Activated T-cell treated with anti-CD3 and anti-CD28 coated beads, Interleukin-2, amount 50 U/mL, for 48 hours (primary cell): ENCODE data around the gene NR2F6.

ENCODE experiments used
- DNase-seq, 2 experiments: peaks; one replicate each; pipeline ENCODE4 v3.0.0-alpha.2; 2020

NR2F6 gene

DNA sequence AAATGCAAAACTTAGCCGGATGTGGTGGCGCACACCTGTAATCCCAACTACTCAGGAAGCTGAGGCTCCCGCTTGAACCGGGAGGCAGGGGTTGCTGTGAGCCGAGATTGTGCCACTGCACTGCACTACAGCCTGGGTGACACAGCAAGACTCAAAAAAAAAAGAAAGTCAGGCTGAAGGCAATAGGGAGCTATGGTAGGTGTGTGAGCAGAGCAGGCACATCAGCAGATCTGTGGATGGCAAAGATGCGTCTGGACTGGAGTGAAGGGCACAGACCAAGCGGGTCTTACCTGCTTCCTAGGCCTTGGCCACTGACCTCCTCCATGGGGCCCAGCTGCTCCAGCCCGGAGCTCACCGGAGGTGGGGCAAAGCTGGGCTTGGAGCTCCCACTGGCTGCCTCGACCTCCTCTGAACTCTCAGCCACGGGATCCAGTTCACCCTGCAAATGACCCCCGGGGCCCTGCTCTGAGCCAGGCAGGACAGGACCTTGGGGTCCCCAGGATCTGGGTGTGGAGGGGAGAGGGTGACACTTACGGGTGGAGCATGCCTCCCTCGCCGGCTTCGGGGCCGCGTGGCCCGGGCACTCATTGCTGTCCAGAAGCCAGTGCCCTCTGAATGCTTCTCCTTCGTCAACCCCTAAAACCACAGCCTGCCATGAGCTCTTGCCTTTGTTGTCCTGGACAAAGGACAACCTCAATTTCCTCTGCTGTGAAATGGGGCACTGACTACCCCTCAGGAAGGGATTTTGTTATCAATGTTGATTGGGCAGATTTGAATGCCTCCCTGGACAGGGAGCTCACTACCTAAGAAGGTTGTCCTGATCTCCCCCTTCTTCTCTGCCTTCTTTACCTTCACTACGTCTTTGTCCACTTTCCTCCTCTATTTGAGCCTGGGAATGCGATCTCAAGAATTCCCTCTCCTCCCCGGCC lies 18.3 kb upstream of the NR2F6 start:
- no peak for DNase-seq

DNA sequence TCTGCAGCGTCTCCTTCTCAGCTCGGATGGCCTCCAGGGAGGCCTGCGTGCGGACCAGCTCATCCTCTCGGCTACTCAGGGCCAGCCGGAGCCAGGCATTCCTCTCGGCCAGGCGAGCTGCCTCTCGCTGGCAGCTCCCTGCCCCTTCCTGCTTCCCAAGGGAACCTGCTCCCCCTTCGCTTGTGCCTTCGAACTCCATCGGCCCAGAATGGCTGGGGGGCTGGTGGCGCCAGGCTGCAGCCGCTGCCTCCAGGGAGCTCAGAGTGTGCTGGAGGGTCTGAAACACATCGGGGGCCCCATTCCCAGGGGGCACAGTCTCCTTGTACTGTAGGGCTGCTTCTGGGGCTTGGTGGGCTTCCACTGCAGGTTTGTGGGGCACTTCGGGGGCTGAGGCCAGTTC lies 16.8 kb upstream of the NR2F6 start:
- DNase-seq: no peak

- peak; percentile 94 to 95 for DNase-seq
Measured at GRCh38 chr19:17260842-17261325, 15.2 kb upstream of the NR2F6 start.

DNA sequence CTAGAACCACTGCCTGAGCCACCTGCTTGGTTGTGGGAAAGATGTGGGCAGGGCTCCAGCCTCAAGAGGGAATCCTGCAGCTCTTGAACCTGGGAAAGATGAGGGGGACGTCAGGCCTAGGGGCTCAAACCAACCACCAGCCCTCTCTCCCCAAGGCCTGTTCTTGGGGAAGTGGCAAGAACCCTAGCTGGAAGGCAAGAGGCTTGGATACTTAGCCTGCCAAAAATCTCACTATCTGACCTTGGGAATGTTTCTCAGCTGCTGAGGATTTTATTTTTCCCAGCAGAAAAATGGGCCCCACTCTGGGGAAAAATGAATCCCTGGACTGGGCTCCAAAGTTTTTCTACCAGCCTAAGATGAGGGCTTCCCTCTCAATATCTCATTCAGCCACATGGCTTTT lies 14.2 kb upstream of the NR2F6 start:
- DNase-seq: no peak

DNA sequence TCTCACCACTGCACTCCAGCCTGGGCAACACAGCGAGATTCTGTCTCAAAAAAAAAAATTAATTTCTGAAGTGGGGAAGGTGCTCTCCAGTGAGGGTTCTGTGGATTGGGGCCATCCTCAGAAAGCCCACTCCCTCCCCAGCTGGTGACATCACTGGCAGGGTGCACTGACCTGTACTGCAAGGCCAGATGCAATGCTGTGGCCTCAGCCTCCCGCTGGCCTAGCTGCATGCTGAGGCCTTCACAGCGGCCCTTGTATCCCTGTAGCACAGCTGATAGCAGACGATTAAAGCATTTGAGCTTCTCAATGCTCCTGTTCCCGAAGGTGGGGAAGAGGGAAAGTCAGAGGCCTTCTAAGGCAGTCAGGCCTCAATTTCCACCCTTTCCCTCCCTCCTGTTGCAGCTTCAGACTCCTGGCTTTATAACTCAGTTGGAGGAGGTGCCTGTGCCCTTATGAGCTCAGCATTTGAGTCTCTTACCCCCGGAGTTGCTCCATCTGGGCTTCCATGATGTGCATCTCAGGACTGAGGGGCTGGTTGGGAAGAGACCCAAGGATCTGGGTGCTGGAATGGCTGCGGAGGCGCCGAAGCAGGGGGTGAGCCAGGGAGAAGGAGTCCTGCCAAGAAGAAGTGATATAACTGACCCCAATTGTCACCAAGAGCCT lies 13.5 kb upstream of the NR2F6 start:
- no peak for DNase-seq

DNA sequence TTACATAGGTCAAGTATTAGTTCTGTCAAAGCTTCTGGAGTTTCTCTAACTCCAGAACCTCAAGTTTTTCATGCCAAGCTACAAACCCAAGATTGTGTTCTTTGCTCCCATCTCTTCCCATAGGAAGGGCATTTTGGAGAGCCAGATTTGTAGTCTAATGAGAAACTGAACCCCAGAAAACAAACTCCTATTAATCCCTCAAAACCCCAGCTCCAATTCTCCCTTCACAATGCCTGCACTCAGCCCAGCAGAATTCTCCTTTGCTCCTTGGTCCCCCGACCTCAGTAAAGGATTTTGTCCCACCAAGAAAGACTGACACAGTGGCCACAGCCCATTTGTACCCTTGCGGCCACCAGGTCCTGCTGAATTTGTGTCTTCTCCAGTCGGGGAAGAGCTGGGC lies 10.4 kb upstream of the NR2F6 start:
- DNase-seq: no peak

GRCh38 chr19:17255150-17255621 lies 9.5 kb upstream of the NR2F6 start:
- DNase-seq: no peak

DNA sequence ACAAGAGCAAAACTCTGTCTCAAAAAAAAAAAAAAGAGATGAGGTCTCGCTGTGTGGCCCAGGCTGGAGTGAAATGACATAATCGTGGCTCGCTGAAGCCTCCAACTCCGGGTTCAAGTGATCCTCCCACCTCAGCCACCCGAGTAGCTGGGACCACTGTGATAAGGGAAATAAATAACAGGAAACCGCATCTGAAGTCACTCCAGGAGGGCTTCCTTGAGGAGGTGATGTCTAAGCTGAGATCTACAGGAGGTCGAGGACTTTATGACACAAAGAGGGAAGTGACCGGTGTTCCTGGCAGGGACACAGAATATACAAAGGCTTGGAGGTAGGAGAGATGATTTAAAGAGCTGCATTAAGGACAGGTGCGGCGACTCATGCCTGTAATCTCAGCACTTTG lies 8.9 kb upstream of the NR2F6 start:
- DNase-seq: no peak

DNA sequence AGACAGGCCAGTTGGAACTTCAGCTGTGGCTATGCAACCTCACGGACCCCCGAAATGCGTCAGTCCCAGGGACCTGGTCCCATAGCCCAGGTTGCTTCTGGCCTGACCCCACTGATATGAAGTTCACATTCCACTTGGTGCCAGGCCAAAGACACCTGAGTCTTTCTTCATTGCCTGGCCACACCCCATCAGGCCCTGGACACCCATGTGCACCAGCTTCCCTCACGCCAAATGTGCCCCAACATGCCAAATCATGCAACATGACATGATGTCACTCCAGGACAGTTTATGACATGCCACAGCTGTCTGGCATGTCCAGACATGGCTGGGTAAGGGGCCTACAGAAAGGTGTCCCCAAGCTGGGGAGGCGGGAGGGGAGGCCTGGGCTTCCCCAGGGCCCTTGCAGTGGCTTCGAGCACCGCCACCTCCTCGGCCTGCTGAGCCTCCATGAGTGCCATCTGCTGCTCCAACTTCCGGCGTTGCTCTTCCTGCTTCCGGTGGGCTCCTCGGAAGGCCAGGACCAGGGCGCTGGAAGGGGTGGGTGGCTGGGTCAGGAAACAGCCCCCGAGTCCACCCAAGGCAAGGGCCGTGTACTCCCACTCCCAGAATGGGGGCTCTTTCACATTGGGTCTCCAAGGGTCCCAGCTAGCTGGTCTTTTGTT lies 4.3 kb upstream of the NR2F6 start:
- DNase-seq: no peak

- DNase-seq: no peak
Measured at GRCh38 chr19:17248011-17248776, 2.5 kb upstream of the NR2F6 start.

- no peak for DNase-seq
Measured at GRCh38 chr19:17246681-17247425, 1.1 kb upstream of the NR2F6 start.

GRCh38 chr19:17244618-17245534 lies 843 bp downstream of the NR2F6 start:
- DNase-seq: no peak

DNA sequence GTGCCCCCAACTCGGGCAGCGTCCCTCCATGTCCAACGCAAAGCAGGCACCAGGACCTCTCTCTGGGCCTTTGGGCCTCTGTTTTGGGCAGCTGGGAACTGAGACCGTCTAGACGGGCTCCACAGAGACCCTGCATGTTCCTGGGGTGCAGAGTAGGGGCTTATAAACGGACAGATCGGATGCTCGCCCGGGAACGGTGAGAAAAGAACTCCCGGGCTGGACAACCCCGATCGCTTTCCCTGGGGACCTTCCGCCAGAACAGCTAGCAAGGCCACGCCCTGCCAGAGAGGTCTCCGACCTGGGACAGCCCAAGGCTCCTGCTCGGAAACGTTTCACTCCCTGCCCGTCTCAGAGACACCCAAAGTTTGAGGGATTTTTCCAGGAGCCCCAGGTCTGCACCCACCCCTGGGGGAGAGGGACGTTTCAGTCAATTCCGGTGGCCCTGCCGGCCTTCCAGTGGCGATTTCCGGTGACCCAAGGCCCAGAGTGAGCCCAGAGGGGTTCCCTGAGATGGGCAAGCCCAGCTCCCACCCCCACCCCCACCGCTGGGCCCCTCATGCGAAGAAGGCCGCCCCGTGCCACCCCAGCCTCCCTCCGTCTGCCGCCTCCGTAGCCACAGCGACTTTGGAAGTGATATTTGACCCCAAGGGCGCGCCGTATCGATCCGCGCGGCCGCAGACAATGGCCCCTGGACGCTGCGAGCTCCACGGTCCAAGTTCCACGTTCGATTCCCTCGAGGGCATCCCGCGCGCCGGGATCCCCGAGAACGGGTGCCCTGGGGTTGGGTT lies 1.7 kb downstream of the NR2F6 start:
- DNase-seq: no peak

DNA sequence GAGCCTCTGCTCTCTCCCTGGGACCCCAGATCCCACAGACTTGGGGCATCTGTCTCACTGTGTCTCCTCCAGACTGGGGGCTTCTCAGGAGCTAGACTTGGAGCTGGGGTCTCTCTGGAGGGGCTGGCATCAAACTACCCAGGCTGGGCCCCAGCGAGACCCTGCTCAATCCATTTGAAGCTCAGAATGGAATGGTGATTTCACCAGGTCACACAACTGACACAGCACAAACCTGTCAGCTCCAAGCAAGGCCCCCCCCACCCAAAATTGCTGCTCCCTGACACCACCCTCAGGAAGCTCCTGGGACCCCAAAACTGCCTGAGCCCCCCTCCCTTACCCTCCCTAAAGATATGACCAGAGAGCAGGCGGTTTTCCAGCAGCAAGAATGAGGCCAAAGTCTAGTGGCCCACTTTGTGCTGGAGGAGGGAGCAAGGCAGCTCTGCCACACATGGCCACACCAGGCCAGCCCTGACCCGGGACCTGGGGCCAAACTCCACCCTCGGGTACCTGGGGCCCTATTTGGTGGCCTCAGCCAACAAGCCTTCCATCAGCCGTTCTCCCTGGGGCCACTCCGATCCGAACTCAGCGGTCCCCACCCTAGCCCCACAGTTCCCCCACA lies 2.4 kb downstream of the NR2F6 start:
- DNase-seq: no peak

DNA sequence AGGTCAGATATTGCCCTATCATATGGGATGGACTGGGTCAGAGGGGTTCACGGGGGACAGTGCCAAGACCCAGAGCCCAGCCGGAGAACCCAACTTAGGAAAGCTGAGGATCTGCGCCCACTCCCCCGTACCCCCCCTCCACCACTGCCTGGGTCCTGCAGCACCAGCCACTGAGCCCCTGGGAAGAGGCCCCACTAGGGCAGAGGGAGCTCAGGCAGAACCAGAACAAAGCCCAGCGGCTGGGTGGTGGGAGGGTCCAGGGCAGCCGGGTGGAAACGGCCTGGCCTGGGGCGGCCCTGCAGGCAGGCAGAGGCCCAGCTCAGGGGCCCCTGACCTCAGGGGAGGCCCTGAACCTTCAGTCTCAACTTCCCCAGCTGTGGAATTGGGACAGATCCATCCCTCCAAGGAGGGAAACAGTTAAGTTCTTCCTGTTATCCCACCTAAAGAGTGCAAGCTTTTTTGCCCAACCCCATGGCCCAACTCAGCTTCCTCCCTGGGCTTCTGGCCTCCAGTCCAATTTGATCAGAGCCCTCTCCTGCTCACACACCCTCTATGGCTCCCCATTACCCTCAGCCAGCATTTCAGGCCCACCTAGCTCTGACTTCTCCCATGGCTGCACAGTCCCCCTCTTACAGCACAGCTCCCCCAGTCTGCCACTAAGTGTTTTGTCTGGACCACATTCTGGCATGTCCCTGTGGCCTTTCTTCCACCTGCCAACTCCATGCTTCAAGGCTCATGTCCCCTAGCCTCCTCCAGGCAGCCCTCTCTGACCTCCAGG lies 3.1 kb downstream of the NR2F6 start:
- no peak for DNase-seq

DNA sequence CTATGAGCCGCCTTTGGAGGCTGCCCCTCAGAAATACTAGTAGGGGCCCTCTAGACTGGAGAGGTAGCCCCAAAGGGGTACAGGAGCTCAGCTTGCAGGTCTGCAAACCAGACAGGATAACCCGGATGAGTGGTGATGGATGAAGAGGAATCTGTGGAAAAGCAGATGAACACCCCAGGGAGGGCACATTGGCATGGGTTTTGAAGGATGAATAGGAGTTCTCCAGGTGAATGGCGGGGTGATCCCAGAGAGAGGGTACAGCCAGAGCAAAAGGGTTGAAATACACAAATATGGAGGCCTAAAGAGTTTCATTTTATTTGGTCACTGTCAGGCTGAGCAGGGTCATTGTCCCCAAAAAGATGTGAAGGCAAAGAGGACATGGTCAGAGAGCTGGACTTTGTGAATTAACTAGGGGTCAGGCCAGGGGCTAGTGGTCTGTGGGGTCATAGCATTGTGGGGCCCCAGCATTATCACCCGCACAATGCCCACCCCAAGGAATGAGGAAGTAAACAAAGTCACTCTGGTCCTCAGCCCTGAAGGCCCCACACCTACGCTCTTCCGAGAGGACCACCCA lies 4.8 kb downstream of the NR2F6 start:
- DNase-seq: no peak

- no peak for DNase-seq
Measured at GRCh38 chr19:17240062-17240752, 5.5 kb downstream of the NR2F6 start.
